ENCODE results near the gene KCNIP1.

Gene KCNIP1

GRCh38 chr5:170614720-170615119 is 110.9 kb downstream of the KCNIP1 start:
- Histone ChIP-seq H3K4me1 (ENCODE audit: control insufficient read depth, insufficient read depth, low read length) (peaks cover 24% of the 10 kb centered on the region), H3K9ac (ENCODE audit: low read depth, low read length) (no peak overlapping the region), H3K9me3 (ENCODE audit: control insufficient read depth, insufficient read depth, low read length) (no peaks in the 10 kb centered on the region), H3K36me3 (ENCODE audit: control insufficient read depth, insufficient read depth, low read length) (no peaks in the 10 kb centered on the region), H3K4me3 (ENCODE audit: low read depth, low read length) (no peak overlapping the region), H3K27me3 (ENCODE audit: control insufficient read depth, insufficient read depth, low read length) (peaks cover 2% of the 10 kb centered on the region)

- Histone ChIP-seq H3K9me3 (ENCODE audit: control insufficient read depth, insufficient read depth, low read length) (no peaks in the 10 kb centered on the region), H3K4me1 (ENCODE audit: control insufficient read depth, insufficient read depth, low read length) (peaks cover 11% of the 10 kb centered on the region), H3K27me3 (ENCODE audit: control insufficient read depth, insufficient read depth, low read length) (peaks cover 2% of the 10 kb centered on the region), H3K4me3 (ENCODE audit: low read depth, low read length) (no peak overlapping the region), H3K9ac (ENCODE audit: low read depth, low read length) (no peak overlapping the region), H3K36me3 (ENCODE audit: control insufficient read depth, insufficient read depth, low read length) (no peaks in the 10 kb centered on the region)
Measured at GRCh38 chr5:170617533-170618490, 114.0 kb downstream of the KCNIP1 start.

GRCh38 chr5:170619869-170620268 is 116.0 kb downstream of the KCNIP1 start:
- Histone ChIP-seq H3K9ac (ENCODE audit: low read depth, low read length) (no peak overlapping the region), H3K9me3 (ENCODE audit: control insufficient read depth, insufficient read depth, low read length) (no peaks in the 10 kb centered on the region), H3K27me3 (ENCODE audit: control insufficient read depth, insufficient read depth, low read length) (peaks cover 2% of the 10 kb centered on the region), H3K4me3 (ENCODE audit: low read depth, low read length) (no peak overlapping the region), H3K4me1 (ENCODE audit: control insufficient read depth, insufficient read depth, low read length) (peaks cover 8% of the 10 kb centered on the region), H3K36me3 (ENCODE audit: control insufficient read depth, insufficient read depth, low read length) (no peaks in the 10 kb centered on the region)

- Histone ChIP-seq H3K4me1 (ENCODE audit: control insufficient read depth, insufficient read depth, low read length) (peaks cover 7% of the 10 kb centered on the region), H3K9me3 (ENCODE audit: control insufficient read depth, insufficient read depth, low read length) (no peaks in the 10 kb centered on the region), H3K27me3 (ENCODE audit: control insufficient read depth, insufficient read depth, low read length) (peaks cover 2% of the 10 kb centered on the region), H3K4me3 (ENCODE audit: low read depth, low read length) (no peak overlapping the region), H3K36me3 (ENCODE audit: control insufficient read depth, insufficient read depth, low read length) (no peaks in the 10 kb centered on the region), H3K9ac (ENCODE audit: low read depth, low read length) (no peak overlapping the region)
Measured at GRCh38 chr5:170622933-170623332, 119.1 kb downstream of the KCNIP1 start.

GRCh38 chr5:170623576-170624181 is 119.9 kb downstream of the KCNIP1 start:
- Histone ChIP-seq H3K36me3 (ENCODE audit: control insufficient read depth, insufficient read depth, low read length) (no peaks in the 10 kb centered on the region), H3K4me3 (ENCODE audit: low read depth, low read length) (no peak overlapping the region), H3K9ac (ENCODE audit: low read depth, low read length) (no peak overlapping the region), H3K4me1 (ENCODE audit: control insufficient read depth, insufficient read depth, low read length) (peaks cover 7% of the 10 kb centered on the region), H3K27me3 (ENCODE audit: control insufficient read depth, insufficient read depth, low read length) (peaks cover 2% of the 10 kb centered on the region), H3K9me3 (ENCODE audit: control insufficient read depth, insufficient read depth, low read length) (no peaks in the 10 kb centered on the region)

- H3K4me1 ChIP-seq (ENCODE audit: control insufficient read depth, insufficient read depth, low read length): peaks cover 7% of the 10 kb centered on the region
- no peaks in the 10 kb centered on the region for H3K36me3 ChIP-seq (ENCODE audit: control insufficient read depth, insufficient read depth, low read length)
- no peaks in the 10 kb centered on the region for H3K9me3 ChIP-seq (ENCODE audit: control insufficient read depth, insufficient read depth, low read length)
- no peaks in the 10 kb centered on the region for H3K27me3 ChIP-seq (ENCODE audit: control insufficient read depth, insufficient read depth, low read length)
- no peak overlapping the region for H3K4me3 ChIP-seq (ENCODE audit: low read depth, low read length)
- no peak overlapping the region for H3K9ac ChIP-seq (ENCODE audit: low read depth, low read length)
Measured at GRCh38 chr5:170625221-170626165, 121.7 kb downstream of the KCNIP1 start.

GRCh38 chr5:170626507-170627150 is 122.8 kb downstream of the KCNIP1 start:
- H3K27me3 ChIP-seq (ENCODE audit: control insufficient read depth, insufficient read depth, low read length): no peaks in the 10 kb centered on the region
- peaks cover 7% of the 10 kb centered on the region for H3K4me1 ChIP-seq (ENCODE audit: control insufficient read depth, insufficient read depth, low read length)
- H3K9me3 ChIP-seq (ENCODE audit: control insufficient read depth, insufficient read depth, low read length): no peaks in the 10 kb centered on the region
- no peak overlapping the region for H3K9ac ChIP-seq (ENCODE audit: low read depth, low read length)
- H3K4me3 ChIP-seq (ENCODE audit: low read depth, low read length): no peak overlapping the region
- no peaks in the 10 kb centered on the region for H3K36me3 ChIP-seq (ENCODE audit: control insufficient read depth, insufficient read depth, low read length)

- no peaks in the 10 kb centered on the region for H3K27me3 ChIP-seq (ENCODE audit: control insufficient read depth, insufficient read depth, low read length)
- no peak overlapping the region for H3K9ac ChIP-seq (ENCODE audit: low read depth, low read length)
- H3K36me3 ChIP-seq (ENCODE audit: control insufficient read depth, insufficient read depth, low read length): no peaks in the 10 kb centered on the region
- H3K4me3 ChIP-seq (ENCODE audit: low read depth, low read length): no peak overlapping the region
- H3K4me1 ChIP-seq (ENCODE audit: control insufficient read depth, insufficient read depth, low read length): peaks cover 10% of the 10 kb centered on the region
- H3K9me3 ChIP-seq (ENCODE audit: control insufficient read depth, insufficient read depth, low read length): no peaks in the 10 kb centered on the region
Measured at GRCh38 chr5:170627271-170627670, 123.5 kb downstream of the KCNIP1 start.

- Histone ChIP-seq H3K4me3 (ENCODE audit: low read depth, low read length) (no peak overlapping the region), H3K9ac (ENCODE audit: low read depth, low read length) (no peak overlapping the region), H3K27me3 (ENCODE audit: control insufficient read depth, insufficient read depth, low read length) (no peaks in the 10 kb centered on the region)
Measured at GRCh38 chr5:170628028-170628427, 124.2 kb downstream of the KCNIP1 start.

GRCh38 chr5:170628691-170629565 is 125.1 kb downstream of the KCNIP1 start:
- H3K9ac ChIP-seq (ENCODE audit: low read depth, low read length): no peak overlapping the region
- H3K36me3 ChIP-seq (ENCODE audit: control insufficient read depth, insufficient read depth, low read length): no peaks in the 10 kb centered on the region
- no peaks in the 10 kb centered on the region for H3K9me3 ChIP-seq (ENCODE audit: control insufficient read depth, insufficient read depth, low read length)
- no peak overlapping the region for H3K4me3 ChIP-seq (ENCODE audit: low read depth, low read length)
- no peaks in the 10 kb centered on the region for H3K27me3 ChIP-seq (ENCODE audit: control insufficient read depth, insufficient read depth, low read length)
- peaks cover 12% of the 10 kb centered on the region for H3K4me1 ChIP-seq (ENCODE audit: control insufficient read depth, insufficient read depth, low read length)

More at GRCh38 chr5:170628028-170628427, 124.2 kb downstream of the KCNIP1 start:
- no peaks in the 10 kb centered on the region for H3K36me3 ChIP-seq (ENCODE audit: control insufficient read depth, insufficient read depth, low read length)
- H3K4me1 ChIP-seq (ENCODE audit: control insufficient read depth, insufficient read depth, low read length): peaks cover 12% of the 10 kb centered on the region
- no peaks in the 10 kb centered on the region for H3K9me3 ChIP-seq (ENCODE audit: control insufficient read depth, insufficient read depth, low read length)
